Uterus (tissue), 2 donors: ENCODE measurements around the gene QRSL1.

Experiments used
- POLR2A ChIP-seq, 2 donors: fragments of 450-650 bp; IDR thresholded peaks; one replicate each; pipeline ENCODE4 v1.6.1; 2016; ENCODE audit warnings: antibody characterized with exemption in 2 of 2, mild to moderate bottlenecking in 1 of 2, moderate library complexity in 1 of 2
- TF ChIP-seq, protein P1 (sequence below), 4 experiments: fragments of 200-600 bp in 2 of 4; fragments of 450-650 bp in 2 of 4; sonication (generic) in 2 of 4; IDR thresholded peaks; one replicate each; pipeline ENCODE4 v1.5.1; 2016 to 2019; ENCODE audit warnings: antibody characterized with exemption in 4 of 4, mild to moderate bottlenecking in 2 of 4, moderate library complexity in 1 of 4

GRCh38 chr6:106629103-106629858 lies at the start of gene QRSL1, which contains the start of gene RTN4IP1:
- TF ChIP-seq, protein P1, sequence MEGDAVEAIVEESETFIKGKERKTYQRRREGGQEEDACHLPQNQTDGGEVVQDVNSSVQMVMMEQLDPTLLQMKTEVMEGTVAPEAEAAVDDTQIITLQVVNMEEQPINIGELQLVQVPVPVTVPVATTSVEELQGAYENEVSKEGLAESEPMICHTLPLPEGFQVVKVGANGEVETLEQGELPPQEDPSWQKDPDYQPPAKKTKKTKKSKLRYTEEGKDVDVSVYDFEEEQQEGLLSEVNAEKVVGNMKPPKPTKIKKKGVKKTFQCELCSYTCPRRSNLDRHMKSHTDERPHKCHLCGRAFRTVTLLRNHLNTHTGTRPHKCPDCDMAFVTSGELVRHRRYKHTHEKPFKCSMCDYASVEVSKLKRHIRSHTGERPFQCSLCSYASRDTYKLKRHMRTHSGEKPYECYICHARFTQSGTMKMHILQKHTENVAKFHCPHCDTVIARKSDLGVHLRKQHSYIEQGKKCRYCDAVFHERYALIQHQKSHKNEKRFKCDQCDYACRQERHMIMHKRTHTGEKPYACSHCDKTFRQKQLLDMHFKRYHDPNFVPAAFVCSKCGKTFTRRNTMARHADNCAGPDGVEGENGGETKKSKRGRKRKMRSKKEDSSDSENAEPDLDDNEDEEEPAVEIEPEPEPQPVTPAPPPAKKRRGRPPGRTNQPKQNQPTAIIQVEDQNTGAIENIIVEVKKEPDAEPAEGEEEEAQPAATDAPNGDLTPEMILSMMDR (IDR thresholded peaks at IDR 0.05), result no peak
- TF ChIP-seq POLR2A (IDR thresholded peaks at IDR 0.05), result peak in 1 of 2 donors; percentile 24
